ENCODE measurements around the gene IFNA10. TPM values are rescaled to one million over a fixed set of nuclear protein-coding genes. Genes with fewer than 3 reads are reported as not detected.
"Not testable (repeated sequence)": the region's sequence is repeated elsewhere in the genome, so short reads cannot be mapped to it uniquely, and the experiment has no call there.

The IFNA10 gene
- total RNA-seq, 1 experiment from 2014 or later: not detected

- intact Hi-C loops (cut with micrococcal nuclease; ENCODE audit: unreplicated experiment): loop anchor here (5.0 to 10.0 kb wide), 2 partner anchors 199 to 552 kb away; no protein-coding TSS in a partner anchor
- not testable (repeated sequence) for H3K4me1 Mint-ChIP-seq (ENCODE audit: low read depth, unreplicated experiment); H3K27me3 Mint-ChIP-seq (ENCODE audit: unreplicated experiment); H3K9me3 Mint-ChIP-seq (ENCODE audit: low read depth, unreplicated experiment); BruUV-seq (replicated peaks); H3K36me3 Mint-ChIP-seq (ENCODE audit: insufficient read depth, unreplicated experiment); H3K4me3 Mint-ChIP-seq (ENCODE audit: low read depth, unreplicated experiment)
- DNase-seq: peak; percentile 33
- TF ChIP-seq, protein P1, sequence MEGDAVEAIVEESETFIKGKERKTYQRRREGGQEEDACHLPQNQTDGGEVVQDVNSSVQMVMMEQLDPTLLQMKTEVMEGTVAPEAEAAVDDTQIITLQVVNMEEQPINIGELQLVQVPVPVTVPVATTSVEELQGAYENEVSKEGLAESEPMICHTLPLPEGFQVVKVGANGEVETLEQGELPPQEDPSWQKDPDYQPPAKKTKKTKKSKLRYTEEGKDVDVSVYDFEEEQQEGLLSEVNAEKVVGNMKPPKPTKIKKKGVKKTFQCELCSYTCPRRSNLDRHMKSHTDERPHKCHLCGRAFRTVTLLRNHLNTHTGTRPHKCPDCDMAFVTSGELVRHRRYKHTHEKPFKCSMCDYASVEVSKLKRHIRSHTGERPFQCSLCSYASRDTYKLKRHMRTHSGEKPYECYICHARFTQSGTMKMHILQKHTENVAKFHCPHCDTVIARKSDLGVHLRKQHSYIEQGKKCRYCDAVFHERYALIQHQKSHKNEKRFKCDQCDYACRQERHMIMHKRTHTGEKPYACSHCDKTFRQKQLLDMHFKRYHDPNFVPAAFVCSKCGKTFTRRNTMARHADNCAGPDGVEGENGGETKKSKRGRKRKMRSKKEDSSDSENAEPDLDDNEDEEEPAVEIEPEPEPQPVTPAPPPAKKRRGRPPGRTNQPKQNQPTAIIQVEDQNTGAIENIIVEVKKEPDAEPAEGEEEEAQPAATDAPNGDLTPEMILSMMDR (IDR thresholded peaks at IDR 0.05; ENCODE audit: unreplicated experiment): peak; percentile 33
- H3K27ac Mint-ChIP-seq (ENCODE audit: unreplicated experiment): peak overlapping the region; percentile 3
- CTCF ChIA-PET: interaction anchor here (1.0 to 1.6 kb wide), 4 partner anchors 91 to 552 kb away, joined by 3 to 5 read pairs (median 4); no protein-coding TSS in a partner anchor
Observed at GRCh38 chr9:21235468-21236359, 28.8 kb upstream of the IFNA10 start.

DNA sequence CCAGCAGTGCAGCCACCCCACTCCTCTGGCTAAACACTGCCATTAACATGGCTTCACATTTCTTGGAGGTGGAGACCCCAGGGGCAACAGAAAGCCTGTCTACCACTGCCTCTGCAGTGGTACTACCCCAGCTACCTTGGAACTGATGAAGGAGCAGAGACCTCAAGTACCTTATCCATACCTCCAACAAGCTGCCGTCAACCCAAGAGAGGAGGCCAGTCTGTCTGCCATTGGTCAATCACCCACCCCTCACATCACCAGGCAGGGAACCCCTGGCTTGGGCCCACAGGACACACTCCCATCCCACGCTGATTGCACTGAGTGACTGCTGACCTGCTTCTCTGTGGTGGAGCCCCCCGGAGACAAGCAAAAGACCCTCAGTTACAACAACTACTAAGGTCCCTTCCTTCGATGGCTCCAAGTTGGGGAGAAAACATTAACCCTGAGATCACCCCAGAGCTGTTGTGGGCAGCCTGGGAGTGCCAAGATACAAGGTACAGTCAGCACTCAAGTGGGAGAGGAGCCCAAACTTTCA lies 27.3 kb upstream of the IFNA10 start:
- no peaks in the 10 kb centered on the region for H3K27me3 Mint-ChIP-seq (ENCODE audit: unreplicated experiment)
- intact Hi-C loops (cut with micrococcal nuclease; ENCODE audit: unreplicated experiment): loop anchor here (10.0 kb wide), 1 partner anchor 201 kb away; no protein-coding TSS in a partner anchor

GRCh38 chr9:21233258-21233657 lies 26.3 kb upstream of the IFNA10 start:
- intact Hi-C loops (cut with micrococcal nuclease; ENCODE audit: unreplicated experiment): loop anchor here (10.0 kb wide), 1 partner anchor 202 kb away; no protein-coding TSS in a partner anchor
- Mint-ChIP-seq H3K9me3 (ENCODE audit: low read depth, unreplicated experiment) (no peaks in the 10 kb centered on the region), H3K4me1 (ENCODE audit: low read depth, unreplicated experiment) (peaks cover 8% of the 10 kb centered on the region), H3K27me3 (ENCODE audit: unreplicated experiment) (no peaks in the 10 kb centered on the region), H3K27ac (ENCODE audit: unreplicated experiment) (no peak overlapping the region), H3K4me3 (ENCODE audit: low read depth, unreplicated experiment) (no peak overlapping the region), H3K36me3 (ENCODE audit: insufficient read depth, unreplicated experiment) (no peaks in the 10 kb centered on the region)
- DNase-seq: no peak
- no TSS peak for BruUV-seq (replicated peaks)
- CTCF ChIA-PET: no interaction called here
- TF ChIP-seq, protein P1 (IDR thresholded peaks at IDR 0.05; ENCODE audit: unreplicated experiment): no peak

More for the DNA sequence above, 27.3 kb upstream of the IFNA10 start:
- Mint-ChIP-seq H3K9me3 (ENCODE audit: low read depth, unreplicated experiment) (no peaks in the 10 kb centered on the region), H3K4me1 (ENCODE audit: low read depth, unreplicated experiment) (peaks cover 8% of the 10 kb centered on the region), H3K27ac (ENCODE audit: unreplicated experiment) (no peak overlapping the region), H3K36me3 (ENCODE audit: insufficient read depth, unreplicated experiment) (no peaks in the 10 kb centered on the region), H3K4me3 (ENCODE audit: low read depth, unreplicated experiment) (no peak overlapping the region)
- TF ChIP-seq, protein P1 (IDR thresholded peaks at IDR 0.05; ENCODE audit: unreplicated experiment): no peak
- DNase-seq: no peak
- CTCF ChIA-PET: no interaction called here
- no TSS peak for BruUV-seq (replicated peaks)

DNA sequence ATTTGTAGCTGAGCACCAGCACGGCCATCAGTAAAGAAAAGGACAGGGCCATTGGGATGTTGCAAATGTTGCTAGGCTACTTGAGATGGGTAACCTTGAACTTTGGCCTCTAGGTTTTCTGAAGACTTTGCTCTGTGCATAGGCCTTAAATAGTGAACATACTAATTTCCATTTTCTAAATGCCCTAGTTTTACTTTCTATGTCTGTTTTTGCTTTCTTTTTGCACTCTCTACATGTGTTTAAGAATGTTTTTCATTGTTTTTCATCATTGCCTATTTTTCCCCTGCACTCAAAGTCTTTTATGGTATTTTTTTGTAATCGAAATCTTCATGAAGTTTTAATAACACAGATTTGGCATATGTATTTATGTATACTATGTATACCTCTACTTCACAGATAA lies 21.2 kb upstream of the IFNA10 start, which contains the start of gene IFNA17:
IFNA17 (minus strand) TSS at position 101 of the 400 bp plus-strand sequence; CDS start at position 52, 49 bp downstream.
- intact Hi-C loops (cut with micrococcal nuclease; ENCODE audit: unreplicated experiment): no loop called here
- no peaks in the 10 kb centered on the region for H3K4me1 Mint-ChIP-seq (ENCODE audit: low read depth, unreplicated experiment)
- no peak for DNase-seq
- no peak within 1 kb of the TSS for H3K27ac Mint-ChIP-seq (ENCODE audit: unreplicated experiment)
- no peaks in the 10 kb centered on the region for H3K27me3 Mint-ChIP-seq (ENCODE audit: unreplicated experiment)
- TF ChIP-seq, protein P1 (IDR thresholded peaks at IDR 0.05; ENCODE audit: unreplicated experiment): no peak
- CTCF ChIA-PET: no interaction called here
- H3K36me3 Mint-ChIP-seq (ENCODE audit: insufficient read depth, unreplicated experiment): no peaks in the 10 kb centered on the region
- no TSS peak for BruUV-seq (replicated peaks)
- peaks cover 2% of the 10 kb centered on the region for H3K9me3 Mint-ChIP-seq (ENCODE audit: low read depth, unreplicated experiment)
- no peak within 1 kb of the TSS for H3K4me3 Mint-ChIP-seq (ENCODE audit: low read depth, unreplicated experiment)

DNA sequence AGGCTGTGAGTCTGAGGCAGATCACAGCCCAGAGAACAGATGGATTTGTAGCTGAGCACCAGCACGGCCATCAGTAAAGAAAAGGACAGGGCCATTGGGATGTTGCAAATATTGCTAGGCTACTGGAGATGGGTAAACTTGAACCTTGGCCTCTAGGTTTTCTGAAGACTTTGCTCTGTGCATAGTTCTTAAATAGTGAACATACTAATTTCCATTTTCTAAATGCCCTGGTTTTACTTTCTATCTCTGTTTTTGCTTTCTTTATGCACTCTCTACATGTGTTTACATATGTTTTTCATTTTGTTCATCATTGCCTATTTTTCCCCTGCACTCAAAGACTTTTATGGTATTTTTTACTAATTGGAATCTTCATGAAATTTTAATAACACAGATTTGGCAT lies 10.3 kb upstream of the IFNA10 start, which contains the start of gene IFNA16:
IFNA16 (minus strand) TSS at position 101 of the 400 bp plus-strand sequence; CDS start at position 95, 6 bp downstream.
- intact Hi-C loops (cut with micrococcal nuclease; ENCODE audit: unreplicated experiment); H3K27ac Mint-ChIP-seq (ENCODE audit: unreplicated experiment); BruUV-seq (replicated peaks); H3K9me3 Mint-ChIP-seq (ENCODE audit: low read depth, unreplicated experiment); CTCF ChIA-PET; DNase-seq; H3K4me3 Mint-ChIP-seq (ENCODE audit: low read depth, unreplicated experiment); H3K4me1 Mint-ChIP-seq (ENCODE audit: low read depth, unreplicated experiment); H3K36me3 Mint-ChIP-seq (ENCODE audit: insufficient read depth, unreplicated experiment): not testable (repeated sequence)
- H3K27me3 Mint-ChIP-seq (ENCODE audit: unreplicated experiment): peaks cover 21% of the 10 kb centered on the region

- H3K9me3 Mint-ChIP-seq (ENCODE audit: low read depth, unreplicated experiment); BruUV-seq (replicated peaks); H3K27me3 Mint-ChIP-seq (ENCODE audit: unreplicated experiment); H3K4me3 Mint-ChIP-seq (ENCODE audit: low read depth, unreplicated experiment); H3K36me3 Mint-ChIP-seq (ENCODE audit: insufficient read depth, unreplicated experiment); H3K27ac Mint-ChIP-seq (ENCODE audit: unreplicated experiment); intact Hi-C loops (cut with micrococcal nuclease; ENCODE audit: unreplicated experiment); H3K4me1 Mint-ChIP-seq (ENCODE audit: low read depth, unreplicated experiment); DNase-seq: not testable (repeated sequence)
- CTCF ChIA-PET: interaction anchor here (1.7 kb wide), 1 partner anchor 18 kb away, joined by 10 read pairs; no protein-coding TSS in a partner anchor
Observed at GRCh38 chr9:21213411-21214326, 6.7 kb upstream of the IFNA10 start.
